Breast epithelium (tissue), 4 donors: ENCODE data around the gene MFAP5. TPM values are rescaled to one million over a fixed set of nuclear protein-coding genes. Genes with fewer than 3 reads are reported as not detected.

Experiments used
- DNase-seq, 2 donors: peaks; one replicate each; pipeline ENCODE4 v3.0.0-alpha.2; 2019; ENCODE audit warnings: low spot score in 2 of 2
- H3K27ac ChIP-seq, 2 donors: fragments of 200-600 bp; sonication (generic) in 1 of 2; one replicate each; pipeline ENCODE4 v1.5.1; 2016 to 2019; ENCODE audit warnings: mild to moderate bottlenecking in 1 of 2
- H3K27me3 ChIP-seq, 2 donors: fragments of 200-600 bp; sonication (generic) in 1 of 2; one replicate each; pipeline versions ENCODE4 v1.5.1 to v1.6.0; 2017 to 2019; ENCODE audit warnings: control low read depth in 1 of 2, mild to moderate bottlenecking in 1 of 2
- H3K36me3 ChIP-seq: fragments of 200-600 bp; one replicate; pipeline ENCODE4 v1.5.1; 2019
- H3K4me1 ChIP-seq, 2 donors: fragments of 200-600 bp; sonication (generic); one replicate each; pipeline ENCODE4 v1.5.1; 2016 to 2019; ENCODE audit warnings: control low read depth in 1 of 2
- H3K4me3 ChIP-seq, 3 donors: fragments of 200-600 bp; sonication (generic); 1 replicate in 2 of 3; 2 replicates in 1 of 3; pipeline ENCODE4 v1.5.1; 2016 to 2019; ENCODE audit warnings: mild to moderate bottlenecking in 3 of 3, moderate library complexity in 2 of 3
- H3K9me3 ChIP-seq, 2 donors: fragments of 200-600 bp; sonication (generic) in 1 of 2; one replicate each; pipeline ENCODE4 v1.5.1; 2016 to 2019; ENCODE audit warnings: control low read depth in 1 of 2
- CTCF ChIP-seq, 3 donors: fragments of 450-650 bp; IDR thresholded peaks; one replicate each; pipeline ENCODE4 v1.5.1; 2016 to 2017; ENCODE audit warnings: antibody characterized with exemption in 3 of 3, mild to moderate bottlenecking in 3 of 3, moderate library complexity in 3 of 3
- POLR2A ChIP-seq: fragments of 450-650 bp; IDR thresholded peaks from one replicate; pipeline ENCODE4 v1.6.1; 2016; ENCODE audit warnings: antibody characterized with exemption, mild to moderate bottlenecking, moderate library complexity
- POLR2AphosphoS5 ChIP-seq, 3 donors: sonication (generic); formaldehyde crosslinking; IDR thresholded peaks; one replicate each; pipeline ENCODE4 v1.6.1; 2017; ENCODE audit warnings: antibody characterized with exemption in 3 of 3
- intact Hi-C: fragments of 100-400 bp; cut with DNase I; formaldehyde crosslinking; loops from one replicate; pipeline ENCODE4 v1.15.1; 2023; ENCODE audit warnings: low total_unique reads
- total RNA-seq, 3 donors: library from RNA; depleted of rRNA; stranded (reverse); fragments of >200 nt; gene quantifications; one replicate each; pipeline ENCODE4 v1.1.0, GENCODE V29; 2016

MFAP5 gene
- total RNA-seq, 3 donors from 2014 or later, result 36.7 to 466 (median 42.0) TPM

GRCh38 chr12:8685051-8685450, 22.4 kb upstream of the MFAP5 start:
- Histone ChIP-seq H3K9me3 (no peaks in the 10 kb centered on the region), H3K4me3 (no peak overlapping the region), H3K27ac (no peak overlapping the region), H3K36me3 (no peaks in the 10 kb centered on the region), H3K4me1 (peaks cover 0 to 10% of the 10 kb centered on the region in 2 donors), H3K27me3 (no peaks in the 10 kb centered on the region)
- TF ChIP-seq POLR2AphosphoS5 (IDR thresholded peaks at IDR 0.05), result no peak
- no peak for TF ChIP-seq CTCF (IDR thresholded peaks at IDR 0.05)
- TF ChIP-seq POLR2A, result no peak
- no peak for DNase-seq
- intact Hi-C loops, result no loop called here

- TF ChIP-seq CTCF (IDR thresholded peaks at IDR 0.05) (no peak), POLR2AphosphoS5 (IDR thresholded peaks at IDR 0.05) (no peak), POLR2A (no peak)
- Histone ChIP-seq H3K27ac (no peak overlapping the region), H3K4me1 (no peaks in the 10 kb centered on the region), H3K27me3 (no peaks in the 10 kb centered on the region), H3K36me3 (no peaks in the 10 kb centered on the region), H3K9me3 (no peaks in the 10 kb centered on the region), H3K4me3 (peak overlapping the region in 1 of 3 donors; percentile 3)
- DNase-seq, result no peak
- intact Hi-C loops, result no loop called here
Observed at GRCh38 chr12:8681129-8681884, 18.7 kb upstream of the MFAP5 start.

- no peak overlapping the region for H3K4me3 ChIP-seq
- no peak overlapping the region for H3K27ac ChIP-seq
- H3K4me1 ChIP-seq, result no peaks in the 10 kb centered on the region
- DNase-seq, result no peak
- H3K36me3 ChIP-seq, result no peaks in the 10 kb centered on the region
- H3K9me3 ChIP-seq, result no peaks in the 10 kb centered on the region
- intact Hi-C loops, result no loop called here
- TF ChIP-seq POLR2A, result no peak
- no peaks in the 10 kb centered on the region for H3K27me3 ChIP-seq
Observed at GRCh38 chr12:8680533-8680932, 17.9 kb upstream of the MFAP5 start.

GRCh38 chr12:8678661-8679111, 16.1 kb upstream of the MFAP5 start:
- no peaks in the 10 kb centered on the region for H3K27me3 ChIP-seq

GRCh38 chr12:8677362-8677761, 14.7 kb upstream of the MFAP5 start:
- H3K27ac ChIP-seq, result no peak overlapping the region
- no peaks in the 10 kb centered on the region for H3K9me3 ChIP-seq
- no peak overlapping the region for H3K4me3 ChIP-seq
- H3K36me3 ChIP-seq, result no peaks in the 10 kb centered on the region
- intact Hi-C loops, result no loop called here
- no peaks in the 10 kb centered on the region for H3K27me3 ChIP-seq
- DNase-seq, result no peak
- no peaks in the 10 kb centered on the region for H3K4me1 ChIP-seq
- TF ChIP-seq CTCF (IDR thresholded peaks at IDR 0.05) (no peak), POLR2A (no peak), POLR2AphosphoS5 (IDR thresholded peaks at IDR 0.05) (no peak)

More at GRCh38 chr12:8678661-8679111, 16.1 kb upstream of the MFAP5 start:
- Histone ChIP-seq H3K9me3 (no peaks in the 10 kb centered on the region), H3K4me3 (no peak overlapping the region), H3K27ac (peak overlapping the region in 1 of 2 donors; percentile 57), H3K4me1 (no peaks in the 10 kb centered on the region), H3K36me3 (no peaks in the 10 kb centered on the region)
- DNase-seq, result peak in 1 of 2 donors; percentile 72
- intact Hi-C loops, result no loop called here
- no peak for TF ChIP-seq POLR2AphosphoS5 (IDR thresholded peaks at IDR 0.05)
- TF ChIP-seq CTCF (IDR thresholded peaks at IDR 0.05), result no peak
- no peak for TF ChIP-seq POLR2A
